ENCODE measurements around the gene PEX16. TPM values are rescaled to one million over a fixed set of nuclear protein-coding genes. Genes with fewer than 3 reads are reported as not detected.
A peak's percentile ranks its signal among the peaks of the same experiment; 100 is the strongest.

The PEX16 gene
- total RNA-seq, 1 experiment from 2014 or later = 38.1 TPM

- no peak for DNase-seq (ENCODE audit: low read depth)
Measured at GRCh38 chr11:45897556-45897955, 20.1 kb downstream of the PEX16 start.

DNA sequence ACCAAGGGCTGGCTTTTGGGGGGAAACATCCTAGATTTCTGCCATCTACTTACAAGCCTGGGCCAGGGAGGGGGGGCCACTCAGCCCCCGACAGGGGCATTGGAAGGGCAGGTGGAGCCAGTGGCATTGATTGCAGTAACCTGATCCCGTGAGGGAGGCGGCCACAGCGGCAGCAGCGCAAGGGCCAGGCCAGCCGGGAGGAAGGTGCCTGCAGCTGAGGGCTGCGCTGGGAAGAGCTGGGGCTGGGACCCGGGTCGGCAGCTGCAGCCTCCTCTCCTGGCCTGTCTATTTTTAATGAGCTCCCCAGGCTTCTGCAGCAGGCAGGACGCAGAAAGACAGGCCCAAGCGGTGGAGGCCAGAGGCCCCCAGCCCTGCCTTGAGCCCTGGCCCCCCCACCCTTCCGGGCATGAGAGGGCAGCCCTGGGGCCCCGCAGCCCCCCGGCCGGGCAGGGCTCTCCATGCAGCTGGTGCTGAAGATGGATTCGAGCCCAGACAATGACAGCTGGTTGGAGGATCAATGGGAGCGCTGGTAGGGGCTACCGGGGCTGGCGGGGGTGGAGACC is 21.2 kb downstream of the PEX16 start:
- DNase-seq (ENCODE audit: low read depth) = no peak

GRCh38 chr11:45895553-45896259 is 22.0 kb downstream of the PEX16 start:
- no peak for DNase-seq (ENCODE audit: low read depth)

DNA sequence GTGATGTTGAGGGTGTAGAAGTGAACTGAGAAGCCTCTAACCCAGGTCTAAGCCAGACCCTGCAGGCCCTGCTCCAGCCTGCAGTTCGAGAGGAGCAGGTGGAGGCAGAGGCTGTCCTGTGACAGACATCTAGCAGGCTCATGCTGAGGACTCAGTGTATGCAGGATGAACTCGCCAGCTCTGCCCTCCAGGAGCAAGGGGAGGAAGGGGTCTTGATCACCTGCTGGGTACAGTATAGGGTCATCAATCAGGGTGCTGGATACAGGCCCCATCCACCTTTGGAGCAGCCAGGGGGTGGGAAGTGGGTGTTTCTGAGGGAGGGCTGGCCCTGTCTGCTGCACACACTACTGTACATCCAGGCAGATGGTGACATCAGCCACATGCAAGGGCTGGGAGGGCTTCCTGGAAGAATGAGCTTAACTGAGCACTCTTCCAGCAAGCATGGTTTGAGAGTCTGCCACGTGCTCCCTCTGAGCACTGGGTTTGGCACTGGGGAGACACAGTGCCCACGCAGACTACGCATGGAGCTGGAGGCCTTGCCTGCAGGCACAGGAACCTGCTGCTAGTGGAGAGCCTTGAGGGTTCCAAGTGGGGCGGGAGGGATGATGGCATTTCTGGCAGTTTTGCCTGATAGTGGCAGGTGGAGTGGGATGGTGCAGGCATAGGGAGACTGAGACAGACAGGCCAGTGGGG is 23.0 kb downstream of the PEX16 start:
- no peak for DNase-seq (ENCODE audit: low read depth)

DNA sequence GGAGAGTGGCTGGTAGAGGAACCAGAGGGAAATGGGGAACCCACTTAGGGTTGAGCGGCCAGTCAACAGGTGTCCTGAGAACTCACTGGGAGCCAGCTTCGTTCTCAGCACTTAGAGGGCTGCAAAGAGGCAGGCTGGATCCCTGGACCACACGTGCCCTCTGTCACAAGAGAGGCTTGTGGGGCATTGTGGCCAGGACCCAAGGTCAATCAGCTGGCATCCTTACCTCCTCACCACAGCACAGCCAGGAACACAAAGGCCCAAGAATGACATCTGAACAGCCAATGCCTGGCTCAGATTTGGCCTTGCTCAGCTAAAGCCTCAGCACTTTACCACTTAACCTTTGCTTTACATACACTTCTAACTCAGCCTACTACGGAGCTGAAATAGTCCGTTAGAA is 24.8 kb downstream of the PEX16 start:
- no peak for DNase-seq (ENCODE audit: low read depth)

DNA sequence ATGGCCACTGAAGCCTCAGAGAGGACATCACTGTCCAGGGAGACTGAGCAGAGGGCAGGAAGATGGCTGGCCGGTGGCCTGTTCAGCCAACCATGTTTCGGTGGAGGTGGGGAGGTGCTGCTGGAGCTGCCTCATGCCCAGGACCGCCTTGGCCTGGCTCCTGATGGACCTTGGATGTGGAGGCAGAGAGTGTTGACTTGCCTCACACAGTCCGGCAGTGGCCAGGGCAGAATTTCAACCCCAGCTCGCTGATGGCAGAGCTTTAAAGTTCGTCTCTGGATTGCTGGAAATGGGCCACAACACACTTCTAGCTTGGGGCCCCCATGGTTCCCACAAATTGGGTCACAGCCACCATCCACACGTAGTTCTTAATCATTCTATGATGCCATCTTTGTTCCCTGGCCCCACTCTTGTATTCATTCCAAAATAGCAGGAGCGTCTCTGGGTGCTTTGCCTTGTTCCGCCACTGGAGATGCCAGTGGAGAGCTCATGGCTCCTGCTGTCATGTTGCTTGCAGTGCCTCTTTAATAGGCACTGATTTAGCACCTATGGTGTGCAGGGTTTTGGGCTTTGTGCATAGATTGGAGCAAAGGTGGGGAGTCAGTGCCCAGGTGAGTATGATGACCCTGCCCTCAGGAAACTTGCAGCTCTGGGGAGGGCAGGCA is 26.7 kb downstream of the PEX16 start:
- DNase-seq (ENCODE audit: low read depth) = no peak

- no peak for DNase-seq (ENCODE audit: low read depth)
Measured at GRCh38 chr11:45889966-45890365, 27.7 kb downstream of the PEX16 start.

DNA sequence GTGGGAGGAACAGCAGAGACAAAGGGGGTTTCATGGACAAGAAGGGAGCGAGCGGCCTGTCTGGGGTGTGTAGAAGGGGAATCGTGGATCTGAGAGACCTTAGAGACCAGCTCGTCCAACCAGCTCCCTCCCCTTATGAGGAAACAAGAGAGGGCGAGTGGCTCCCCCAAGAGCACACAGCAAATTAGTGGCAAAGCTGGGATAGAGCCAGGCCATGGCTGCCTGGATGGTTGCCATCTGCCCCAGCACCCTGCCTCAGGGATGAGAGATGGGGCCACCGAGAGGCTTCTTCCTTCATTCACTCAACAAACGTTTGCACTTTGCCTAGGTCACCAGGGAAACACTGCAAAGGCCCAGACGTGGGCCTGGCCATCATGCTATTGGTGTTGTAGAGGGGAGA is 28.1 kb downstream of the PEX16 start:
- DNase-seq (ENCODE audit: low read depth) = no peak

GRCh38 chr11:45887587-45887986 is 30.1 kb downstream of the PEX16 start:
- no peak for DNase-seq (ENCODE audit: low read depth)

- no peak for DNase-seq (ENCODE audit: low read depth)
Measured at GRCh38 chr11:45886816-45887520, 30.7 kb downstream of the PEX16 start.

DNA sequence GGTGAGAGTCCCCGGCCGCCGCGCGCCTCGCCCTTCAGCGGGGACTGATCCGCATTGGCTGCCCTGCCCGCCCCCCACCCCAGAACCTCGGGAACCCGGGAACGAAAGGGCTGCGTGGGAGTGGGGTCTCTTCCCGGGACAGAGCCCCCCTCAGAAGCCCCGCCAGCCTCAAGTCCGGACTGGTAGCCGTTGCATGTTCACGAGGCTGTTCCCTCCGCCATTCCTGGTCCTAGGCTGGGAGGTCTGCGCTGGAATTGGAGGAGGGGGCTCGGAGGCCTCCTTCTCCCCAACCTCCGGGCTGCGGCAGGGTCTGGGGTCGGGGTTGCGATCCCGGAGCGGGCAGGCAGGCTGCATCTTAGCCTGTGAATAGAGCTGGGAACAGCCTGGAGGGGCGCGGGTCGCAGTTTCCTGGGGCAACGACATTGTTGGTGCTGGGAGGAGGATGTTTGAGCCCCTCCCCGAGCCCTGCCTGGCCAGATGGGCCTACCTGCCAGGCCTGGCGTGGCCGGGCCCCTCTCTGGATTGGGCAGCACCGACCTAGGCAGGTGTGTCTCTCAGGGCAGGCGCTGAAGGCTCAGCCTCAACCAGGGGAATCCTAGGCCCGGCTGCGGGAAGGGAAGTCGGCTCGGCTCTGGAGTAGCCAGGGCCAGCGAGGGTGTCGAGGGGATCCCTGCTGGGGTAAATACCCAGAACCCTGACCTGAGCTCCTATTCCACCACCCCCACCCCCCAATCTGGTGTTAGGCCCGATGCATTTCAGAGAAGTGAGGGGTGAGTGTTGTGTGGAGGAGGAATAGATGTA is 31.6 kb downstream of the PEX16 start:
- no peak for DNase-seq (ENCODE audit: low read depth)

DNA sequence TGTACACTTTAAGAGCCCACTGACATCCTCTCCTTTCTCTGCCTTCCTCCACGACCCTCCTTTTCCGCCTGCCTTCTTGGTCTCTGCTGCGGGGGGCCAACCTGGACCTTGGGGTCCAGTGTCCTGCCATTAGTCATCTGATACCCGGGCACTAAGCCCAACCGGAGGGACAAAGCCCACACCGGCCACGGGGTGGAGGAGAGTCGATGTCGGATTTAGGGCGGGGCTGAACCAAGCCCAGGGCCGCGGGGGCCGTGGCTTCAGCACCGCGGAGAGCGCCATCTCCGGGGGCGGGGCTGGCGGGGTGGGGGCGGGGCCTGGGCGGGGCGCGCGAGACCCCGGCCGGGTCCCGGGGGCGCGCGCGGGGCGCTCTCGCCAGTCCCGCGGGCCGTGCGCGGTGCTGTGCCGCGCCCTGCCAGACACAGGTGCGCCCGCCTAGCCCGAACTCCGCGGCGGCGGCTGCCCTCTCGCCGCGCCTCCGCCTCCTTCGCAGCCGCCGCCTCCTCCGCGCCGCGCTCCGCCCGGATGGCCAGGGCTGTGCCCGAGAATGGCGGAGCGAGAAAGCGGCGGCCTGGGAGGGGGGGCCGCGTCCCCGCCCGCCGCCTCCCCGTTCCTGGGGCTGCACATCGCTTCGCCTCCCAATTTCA is 32.3 kb downstream of the PEX16 start, which contains the start of gene MAPK8IP1:
Gene MAPK8IP1 (plus strand): TSS at position 378 of the 647 bp plus-strand sequence. CDS start 170 bp downstream, at position 548.
- peak; percentile 31 for DNase-seq (ENCODE audit: low read depth)

- no peak for DNase-seq (ENCODE audit: low read depth)
Measured at GRCh38 chr11:45884596-45885185, 33.0 kb downstream of the PEX16 start.

GRCh38 chr11:45881708-45882368 is 35.8 kb downstream of the PEX16 start:
- peak; percentile 61 for DNase-seq (ENCODE audit: low read depth)

DNA sequence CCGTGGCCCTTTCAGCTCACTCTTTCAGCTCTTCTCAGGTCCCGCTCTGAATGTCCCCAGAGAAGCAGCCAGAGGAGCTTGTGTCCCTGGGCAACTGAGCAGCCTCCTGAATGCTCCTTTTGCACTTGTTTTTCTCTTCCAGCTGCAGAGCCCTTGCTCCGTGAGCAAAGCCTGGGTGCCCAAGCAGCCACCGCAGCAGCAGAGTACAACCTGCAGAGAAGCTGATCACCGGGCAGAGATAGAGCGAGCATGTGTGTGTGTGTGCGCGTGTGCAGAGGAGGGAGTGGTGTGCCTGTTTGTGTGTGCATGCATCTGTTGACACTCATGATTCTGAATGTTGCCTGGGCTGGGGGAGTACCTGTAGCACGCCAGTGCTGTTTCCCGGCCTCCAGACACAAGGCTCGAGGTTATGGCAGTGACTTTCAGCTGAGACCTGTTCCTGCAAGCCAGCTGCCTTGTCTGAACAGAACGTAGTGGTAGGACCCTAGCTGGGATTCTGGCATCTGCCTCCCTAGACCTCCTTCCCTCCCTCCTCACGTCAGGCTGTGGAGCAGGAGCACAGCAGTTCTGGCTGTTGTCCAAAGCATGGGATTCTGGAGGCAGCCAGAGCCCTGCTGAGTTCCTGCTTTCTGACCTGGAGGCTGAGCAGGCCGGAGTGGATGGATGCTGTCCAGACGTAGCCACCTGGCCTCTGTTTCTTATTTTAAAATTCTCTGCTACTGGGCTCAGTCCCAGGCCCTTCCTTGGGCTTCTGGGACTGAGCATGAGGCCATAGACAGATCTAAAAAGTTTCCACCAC is 36.7 kb downstream of the PEX16 start:
- DNase-seq (ENCODE audit: low read depth) = no peak

GRCh38 chr11:45879803-45880686 is 37.6 kb downstream of the PEX16 start:
- peak; percentile 81 for DNase-seq (ENCODE audit: low read depth)

DNA sequence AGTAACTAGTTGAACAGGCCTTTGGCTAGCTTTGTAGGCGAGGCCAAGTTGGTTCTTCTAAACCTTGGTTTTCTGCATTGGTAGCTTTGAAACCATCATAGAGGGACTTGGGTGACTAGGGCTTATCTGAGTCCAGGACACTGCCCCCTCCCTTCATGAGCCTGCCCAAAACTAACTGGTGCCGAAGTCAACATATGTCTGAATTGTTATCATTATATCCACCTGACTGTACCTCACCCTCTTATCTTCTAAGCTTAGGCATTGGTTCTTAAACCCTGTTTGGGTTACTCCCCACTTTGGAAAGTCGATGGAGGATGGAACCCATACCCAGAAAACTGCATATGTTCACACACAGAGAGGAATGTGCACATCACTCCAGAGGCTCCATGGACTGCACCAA is 39.8 kb downstream of the PEX16 start:
- DNase-seq (ENCODE audit: low read depth) = no peak

GRCh38 chr11:45877221-45877620 is 40.5 kb downstream of the PEX16 start:
- no peak for DNase-seq (ENCODE audit: low read depth)

Measured in M059J (cell line).